Measurements from ENCODE around the gene SRSF4. TPM values are rescaled to one million over a fixed set of nuclear protein-coding genes. Genes with fewer than 3 reads are reported as not detected.
A peak's percentile ranks its signal among the peaks of the same experiment; 100 is the strongest.
"Not testable (repeated sequence)": the region's sequence is repeated elsewhere in the genome, so short reads cannot be mapped to it uniquely, and the experiment has no call there.

SRSF4 gene
- total RNA-seq, 4 donors from 2014 or later, result 75.3 to 117 (median 88.1) TPM

- TF ChIP-seq, protein P1, sequence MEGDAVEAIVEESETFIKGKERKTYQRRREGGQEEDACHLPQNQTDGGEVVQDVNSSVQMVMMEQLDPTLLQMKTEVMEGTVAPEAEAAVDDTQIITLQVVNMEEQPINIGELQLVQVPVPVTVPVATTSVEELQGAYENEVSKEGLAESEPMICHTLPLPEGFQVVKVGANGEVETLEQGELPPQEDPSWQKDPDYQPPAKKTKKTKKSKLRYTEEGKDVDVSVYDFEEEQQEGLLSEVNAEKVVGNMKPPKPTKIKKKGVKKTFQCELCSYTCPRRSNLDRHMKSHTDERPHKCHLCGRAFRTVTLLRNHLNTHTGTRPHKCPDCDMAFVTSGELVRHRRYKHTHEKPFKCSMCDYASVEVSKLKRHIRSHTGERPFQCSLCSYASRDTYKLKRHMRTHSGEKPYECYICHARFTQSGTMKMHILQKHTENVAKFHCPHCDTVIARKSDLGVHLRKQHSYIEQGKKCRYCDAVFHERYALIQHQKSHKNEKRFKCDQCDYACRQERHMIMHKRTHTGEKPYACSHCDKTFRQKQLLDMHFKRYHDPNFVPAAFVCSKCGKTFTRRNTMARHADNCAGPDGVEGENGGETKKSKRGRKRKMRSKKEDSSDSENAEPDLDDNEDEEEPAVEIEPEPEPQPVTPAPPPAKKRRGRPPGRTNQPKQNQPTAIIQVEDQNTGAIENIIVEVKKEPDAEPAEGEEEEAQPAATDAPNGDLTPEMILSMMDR (IDR thresholded peaks at IDR 0.05), result no peak
- peak; percentile 56 for ATAC-seq (ENCODE audit: low FRiP score)
- no peak for DNase-seq (ENCODE audit: low spot score)
Measured at GRCh38 chr1:29156543-29157268, 25.0 kb downstream of the SRSF4 start.

GRCh38 chr1:29152046-29152805 is 29.5 kb downstream of the SRSF4 start:
- no peak for ATAC-seq (ENCODE audit: low FRiP score)

GRCh38 chr1:29150346-29150745 is 31.4 kb downstream of the SRSF4 start:
- DNase-seq (ENCODE audit: low spot score); ATAC-seq (ENCODE audit: low FRiP score): not testable (repeated sequence)

More at GRCh38 chr1:29152046-29152805, 29.5 kb downstream of the SRSF4 start:
- TF ChIP-seq, protein P1 (IDR thresholded peaks at IDR 0.05), result no peak
- DNase-seq (ENCODE audit: low spot score), result no peak

DNA sequence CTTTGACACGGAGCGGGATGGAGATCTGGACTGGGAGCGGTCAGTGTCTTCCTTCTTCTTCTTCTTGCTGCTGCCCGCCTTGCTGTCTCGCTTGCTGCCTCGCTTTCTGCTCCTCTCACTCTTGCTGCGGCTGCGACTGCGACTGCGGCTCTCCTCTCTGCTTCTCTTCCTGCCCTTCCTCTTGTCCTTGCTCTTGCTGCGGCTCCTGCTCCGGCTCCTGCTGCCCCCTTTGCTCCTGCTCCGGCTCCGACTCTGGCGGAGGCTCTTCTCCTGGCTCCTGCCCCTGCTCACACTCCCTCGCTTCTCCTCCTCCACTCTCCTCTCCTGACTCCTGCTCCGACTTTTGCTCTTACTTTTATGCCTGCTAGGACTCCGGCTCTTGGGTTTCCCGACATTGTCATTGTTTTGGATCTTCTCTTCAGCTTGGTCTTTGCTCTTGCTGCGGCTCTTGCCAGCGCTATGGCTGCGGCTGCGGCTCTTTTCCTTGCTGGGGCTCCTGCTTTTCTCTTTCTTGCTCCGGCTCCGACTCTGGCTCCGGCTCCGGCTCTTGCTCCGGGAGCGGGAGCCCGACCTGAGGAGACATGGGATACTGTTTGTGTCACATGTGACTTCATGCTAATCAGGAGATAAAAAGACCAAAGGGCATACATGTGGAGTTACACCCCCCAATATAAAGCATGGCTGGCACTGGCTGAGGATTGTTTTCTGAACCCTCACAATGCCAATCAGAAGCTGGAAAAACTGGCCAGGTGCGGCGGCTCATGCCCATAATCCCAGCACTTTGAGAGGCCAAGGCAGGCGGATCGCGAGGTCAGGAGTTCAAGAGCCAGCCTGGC is 32.8 kb downstream of the SRSF4 start:
- TF ChIP-seq, protein P1 (IDR thresholded peaks at IDR 0.05), result no peak
- ATAC-seq (ENCODE audit: low FRiP score) (no peak), DNase-seq (ENCODE audit: low spot score) (no peak)

- ATAC-seq (ENCODE audit: low FRiP score), result peak; percentile 75
- TF ChIP-seq, protein P1 (IDR thresholded peaks at IDR 0.05), result no peak
- no peak for DNase-seq (ENCODE audit: low spot score)
Measured at GRCh38 chr1:29145739-29146437, 35.8 kb downstream of the SRSF4 start.

DNA sequence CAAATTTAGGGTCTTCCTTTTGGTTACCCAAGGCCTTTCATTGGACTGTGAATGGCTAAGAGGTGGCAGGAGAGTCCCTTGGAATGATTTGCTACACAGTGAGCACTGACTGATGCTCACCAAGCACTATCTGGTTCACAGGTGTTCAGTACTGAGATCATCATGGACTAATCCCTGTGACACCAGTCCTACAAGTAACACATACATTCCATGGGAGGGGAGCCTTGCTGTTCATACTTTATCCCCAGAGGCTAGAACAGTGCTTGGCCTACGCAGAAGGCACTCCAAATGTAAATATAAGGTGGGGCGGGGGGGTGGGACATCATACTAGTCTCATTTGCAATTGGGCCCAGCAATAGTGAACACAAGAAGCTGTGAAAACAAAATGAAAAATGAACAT is 37.5 kb downstream of the SRSF4 start:
- TF ChIP-seq, protein P1 (IDR thresholded peaks at IDR 0.05), result no peak
- ATAC-seq (ENCODE audit: low FRiP score) (no peak), DNase-seq (ENCODE audit: low spot score) (no peak)

All from omental fat pad (tissue), 4 donors.